H1 (cell line): Measurements from ENCODE around the gene RCBTB1. TPM values are rescaled to one million over a fixed set of nuclear protein-coding genes. Genes with fewer than 3 reads are reported as not detected.

Experiments
- CTCF ChIA-PET: fragments of 300-600 bp; sonication (Branson Sonifier 250); formaldehyde crosslinking; loops from one replicate; lab custom pipeline; 2021; ENCODE audit not compliant: partially characterized antibody; lab: Charles Lee
- POLR2A ChIA-PET: fragments of 300-600 bp; sonication (Branson Sonifier 250); formaldehyde crosslinking; loops from one replicate; lab custom pipeline; 2021; ENCODE audit warnings: inconsistent platforms; ENCODE audit not compliant: partially characterized antibody; lab: Charles Lee
- DNase-seq, 2 experiments: peaks; one replicate each; pipeline versions ENCODE4 v3.0.0 to v3.0.0-alpha.2; 2010 to 2022; ENCODE audit warnings: low spot score in 2 of 2, low read depth in 1 of 2, mixed read lengths in 1 of 2
- FAIRE-seq: peaks from 2 replicates; lab custom pipeline; 2011; peaks lifted over from hg19 to GRCh38; lab: Jason Lieb, UNC
- H2AFZ ChIP-seq: 2 replicates; pipeline ENCODE4 v1.8.1; 2012; ENCODE audit warnings: low read length, inconsistent platforms
- H2AK5ac ChIP-seq: 2 replicates; pipeline ENCODE4 v1.6.1; 2013; ENCODE audit warnings: low read depth, low read length
- H2BK120ac ChIP-seq: replicated peaks from 2 replicates; pipeline ENCODE3; 2013; ENCODE audit warnings: low read depth, low read length, inconsistent platforms
- H2BK12ac ChIP-seq: 2 replicates; pipeline ENCODE4 v1.6.1; 2013; ENCODE audit warnings: low read depth, low read length
- H2BK15ac ChIP-seq: 2 replicates; pipeline ENCODE4 v1.6.1; 2013; ENCODE audit warnings: low read length
- H2BK20ac ChIP-seq: 2 replicates; pipeline ENCODE4 v1.6.1; 2013; ENCODE audit warnings: low read length
- H2BK5ac ChIP-seq: 2 replicates; pipeline ENCODE4 v1.6.1; 2013; ENCODE audit warnings: low read depth, low read length
- H3K14ac ChIP-seq: 2 replicates; pipeline ENCODE4 v1.6.1; 2013; ENCODE audit warnings: inconsistent platforms; ENCODE audit not compliant: insufficient read length
- H3K18ac ChIP-seq: 2 replicates; pipeline ENCODE4 v1.6.1; 2013; ENCODE audit warnings: low read length; ENCODE audit errors: extremely low read depth
- H3K23ac ChIP-seq: 2 replicates; pipeline ENCODE4 v1.6.1; 2013; ENCODE audit warnings: inconsistent platforms; ENCODE audit not compliant: insufficient read length
- H3K23me2 ChIP-seq: 2 replicates; pipeline ENCODE4 v1.6.1; 2013; ENCODE audit warnings: low read depth, low read length
- H3K27ac ChIP-seq: 2 replicates; pipeline ENCODE4 v1.6.1; 2011; ENCODE audit warnings: low read depth, low read length, inconsistent platforms
- H3K27me3 ChIP-seq, 4 experiments: replicated peaks in 1 of 4; 1 replicate in 1 of 4; 2 replicates in 3 of 4; pipeline versions ENCODE4 v1.6.1 to v1.8.1; 2011 to 2013; ENCODE audit warnings: low read length in 3 of 4, mild to moderate bottlenecking in 3 of 4, inconsistent platforms in 2 of 4, mixed read lengths in 2 of 4, moderate library complexity in 1 of 4; ENCODE audit not compliant: control insufficient read depth in 3 of 4, insufficient read depth in 3 of 4; ENCODE audit errors: extremely low read depth in 1 of 4
- H3K36me3 ChIP-seq, 4 experiments: 2 replicates each; pipeline versions ENCODE4 v1.6.1 to v1.8.1; 2011 to 2013; ENCODE audit warnings: mild to moderate bottlenecking in 4 of 4, low read length in 3 of 4, moderate library complexity in 2 of 4, control low read depth in 1 of 4, inconsistent platforms in 1 of 4; ENCODE audit not compliant: insufficient read depth in 4 of 4, control insufficient read depth in 2 of 4
- H3K4ac ChIP-seq: replicated peaks from 2 replicates; pipeline ENCODE3; 2013; ENCODE audit warnings: low read length, low read depth, mixed read lengths, inconsistent platforms; ENCODE audit not compliant: insufficient read length
- H3K4me1 ChIP-seq, 4 experiments: replicated peaks in 1 of 4; 1 replicate in 1 of 4; 2 replicates in 3 of 4; pipeline versions ENCODE4 v1.6.1 to v1.8.1; 2011 to 2013; ENCODE audit warnings: low read length in 3 of 4, inconsistent platforms in 2 of 4, mixed read lengths in 1 of 4; ENCODE audit not compliant: insufficient read depth in 4 of 4, control insufficient read depth in 3 of 4
- H3K4me2 ChIP-seq, 2 experiments: 2 replicates each; pipeline versions ENCODE4 v1.6.1 to v1.8.1; 2011 to 2013; ENCODE audit warnings: low read depth in 2 of 2, low read length in 2 of 2, control low read depth in 1 of 2, inconsistent platforms in 1 of 2, mild to moderate bottlenecking in 1 of 2; ENCODE audit not compliant: insufficient read depth in 1 of 2
- H3K4me3 ChIP-seq, 4 experiments: fragments of 200-600, 300-600 bp in 1 of 4; sonication (generic), shearing (Covaris generic), sonication (Bioruptor Twin) in 1 of 4; 2 replicates each; pipeline versions ENCODE4 v1.5.1 to v1.8.1; 2011 to 2016; ENCODE audit warnings: low read length in 4 of 4, low read depth in 3 of 4, control low read depth in 2 of 4, inconsistent platforms in 2 of 4, mild to moderate bottlenecking in 2 of 4, mixed read lengths in 1 of 4, moderate library complexity in 1 of 4; ENCODE audit not compliant: insufficient read depth in 2 of 4; ENCODE audit errors: extremely low read depth in 1 of 4
- H3K56ac ChIP-seq: replicated peaks from 2 replicates; pipeline ENCODE3; 2013; ENCODE audit warnings: low read depth, mild to moderate bottlenecking, mixed read lengths, low read length, inconsistent platforms; ENCODE audit not compliant: insufficient read length
- H3K79me1 ChIP-seq: 2 replicates; pipeline ENCODE4 v1.6.1; 2013; ENCODE audit warnings: low read depth, low read length, control low read depth
- H3K79me2 ChIP-seq, 2 experiments: 2 replicates each; pipeline versions ENCODE4 v1.6.1 to v1.8.1; 2012 to 2013; ENCODE audit warnings: low read length in 2 of 2, mild to moderate bottlenecking in 2 of 2, inconsistent platforms in 1 of 2; ENCODE audit not compliant: insufficient read depth in 2 of 2, control insufficient read depth in 1 of 2
- H3K9ac ChIP-seq, 4 experiments: replicated peaks in 1 of 4; 1 replicate in 1 of 4; 2 replicates in 3 of 4; pipeline versions ENCODE4 v1.6.1 to v1.8.1; 2011 to 2013; ENCODE audit warnings: low read depth in 3 of 4, low read length in 3 of 4, control low read depth in 2 of 4, mild to moderate bottlenecking in 2 of 4, moderate library complexity in 2 of 4, inconsistent platforms in 1 of 4; ENCODE audit errors: extremely low read depth in 1 of 4
- H3K9me3 ChIP-seq, 2 experiments: 2 replicates each; pipeline versions ENCODE4 v1.6.1 to v1.8.1; 2012 to 2013; ENCODE audit warnings: mild to moderate bottlenecking in 2 of 2, moderate library complexity in 2 of 2, control low read depth in 1 of 2, inconsistent platforms in 1 of 2, low read depth in 1 of 2, low read length in 1 of 2, mixed read lengths in 1 of 2; ENCODE audit not compliant: insufficient read depth in 2 of 2
- H4K20me1 ChIP-seq, 2 experiments: replicated peaks in 1 of 2; 2 replicates each; pipeline versions ENCODE3 to v1.8.1; 2011 to 2013; ENCODE audit warnings: inconsistent platforms in 2 of 2, low read length in 2 of 2, mild to moderate bottlenecking in 1 of 2; ENCODE audit not compliant: insufficient read depth in 2 of 2, control insufficient read depth in 1 of 2
- H4K5ac ChIP-seq: 2 replicates; pipeline ENCODE4 v1.6.1; 2013; ENCODE audit warnings: low read length, low read depth, mixed read lengths, inconsistent platforms; ENCODE audit not compliant: insufficient read length
- H4K8ac ChIP-seq: 2 replicates; pipeline ENCODE4 v1.8.0; 2013; ENCODE audit warnings: mild to moderate bottlenecking, moderate library complexity, low read length, inconsistent platforms; ENCODE audit not compliant: insufficient read depth; ENCODE audit errors: extremely low read depth
- H4K91ac ChIP-seq: replicated peaks from 2 replicates; pipeline ENCODE3; 2013; ENCODE audit warnings: low read length, mixed read lengths, inconsistent platforms; ENCODE audit not compliant: insufficient read length
- ASH2L ChIP-seq: fragments of 200-600, 300-600 bp; sonication (generic); IDR thresholded peaks from one replicate; pipeline ENCODE4 v1.7.1; 2017; ENCODE audit warnings: low read length
- BACH1 ChIP-seq: IDR thresholded peaks from 2 replicates; pipeline ENCODE4 v1.6.1; 2012; ENCODE audit warnings: low read length, improper control_type of control experiment
- BCL11A ChIP-seq, 2 experiments: IDR thresholded peaks; one replicate each; pipeline ENCODE4 v1.6.1; 2011; ENCODE audit warnings: low read depth in 2 of 2, low read length in 2 of 2, mild to moderate bottlenecking in 2 of 2
- CHD2 ChIP-seq: IDR thresholded peaks from 2 replicates; pipeline ENCODE4 v1.6.1; 2012; ENCODE audit warnings: low read length, improper control_type of control experiment
- FOSL1 ChIP-seq: IDR thresholded peaks from 2 replicates; pipeline ENCODE4 v1.6.1; 2011; ENCODE audit warnings: mild to moderate bottlenecking, low read depth, low read length, moderate library complexity; ENCODE audit not compliant: insufficient read depth
- GABPA ChIP-seq: IDR thresholded peaks from 2 replicates; pipeline ENCODE4 v1.6.1; 2011; ENCODE audit warnings: mild to moderate bottlenecking, low read length, moderate library complexity, borderline replicate concordance; ENCODE audit not compliant: insufficient read depth
- GTF2F1 ChIP-seq: IDR thresholded peaks from 2 replicates; pipeline ENCODE4 v1.6.1; 2012; ENCODE audit warnings: low read depth, low read length, improper control_type of control experiment, borderline replicate concordance
- HDAC2 ChIP-seq, 2 experiments: fragments of 300-600 bp in 1 of 2; sonication (generic) in 1 of 2; IDR thresholded peaks; 2 replicates each; pipeline ENCODE4 v1.6.1; 2011 to 2012; ENCODE audit warnings: low read depth in 2 of 2, low read length in 2 of 2, mild to moderate bottlenecking in 2 of 2, moderate library complexity in 2 of 2, borderline replicate concordance in 1 of 2, inconsistent platforms in 1 of 2
- JUN ChIP-seq: IDR thresholded peaks from 2 replicates; pipeline ENCODE4 v1.6.1; 2011; ENCODE audit warnings: low read depth, mild to moderate bottlenecking, improper control_type of control experiment, low read length
- MAFK ChIP-seq: IDR thresholded peaks from 2 replicates; pipeline ENCODE4 v1.6.1; 2012; ENCODE audit warnings: low read depth, mild to moderate bottlenecking, improper control_type of control experiment, low read length
- PHF8 ChIP-seq: fragments of 200-600 bp; sonication (generic); conservative IDR thresholded peaks from 2 replicates; pipeline ENCODE4 v1.7.1; 2012; ENCODE audit warnings: low read depth, mild to moderate bottlenecking, inconsistent platforms, low read length, moderate library complexity
- POU5F1 ChIP-seq: IDR thresholded peaks from 2 replicates; pipeline ENCODE4 v1.6.1; 2011; ENCODE audit warnings: low read depth, mild to moderate bottlenecking, low read length, moderate library complexity
- TEAD4 ChIP-seq: IDR thresholded peaks from 2 replicates; pipeline ENCODE4 v1.6.1; 2012; ENCODE audit warnings: low read depth, low read length, inconsistent platforms, mixed read lengths
- WGBS, 2 experiments: shearing (Covaris generic) in 1 of 2; methylation state at CpG; one replicate each; pipeline versions ENCODE4 v1.1.6 to v1.1.7; 2013 to 2015; ENCODE audit warnings: low lambda C conversion rate in 2 of 2, mixed read lengths in 2 of 2, inconsistent platforms in 1 of 2, low coverage in 1 of 2, missing lambda C conversion rate in 1 of 2; ENCODE audit not compliant: insufficient replicate concordance in 2 of 2, insufficient coverage in 1 of 2, insufficient read length in 1 of 2; ENCODE audit errors: extremely low coverage in 1 of 2, missing lambda C conversion rate in 1 of 2; 5-methylcytosine and 5-hydroxymethylcytosine counted together
- polyA plus RNA-seq, 7 experiments: library from polyadenylated mRNA; depleted of rRNA in 3 of 7; stranded (reverse) in 5 of 7; unstranded in 2 of 7; fragments of >200 nt in 5 of 7; fragments of 200-250 nt in 2 of 7; gene quantifications; 1 replicate in 5 of 7; 2 replicates in 1 of 7; 4 replicates in 1 of 7; pipeline versions ENCODE4 v1.2.1 to v1.2.3, GENCODE V29; 2011 to 2013; ENCODE audit warnings: missing spikeins in 2 of 7, mixed read lengths in 2 of 7
- total RNA-seq: library from RNA; stranded (reverse); fragmentation: NEBNext Ultra II Directional; extraction: Animal tissue kit (Norgen Biotek cat#: 25700); gene quantifications from 2 replicates; pipeline ENCODE4 v1.2.1, GENCODE V29; 2021

RCBTB1 gene
- total and polyA plus RNA-seq, 2 of the 8 experiments (the other 6 are each of a cell fraction or from before 2014, with no cell fraction given) = 13.7 to 29.8 TPM

DNA sequence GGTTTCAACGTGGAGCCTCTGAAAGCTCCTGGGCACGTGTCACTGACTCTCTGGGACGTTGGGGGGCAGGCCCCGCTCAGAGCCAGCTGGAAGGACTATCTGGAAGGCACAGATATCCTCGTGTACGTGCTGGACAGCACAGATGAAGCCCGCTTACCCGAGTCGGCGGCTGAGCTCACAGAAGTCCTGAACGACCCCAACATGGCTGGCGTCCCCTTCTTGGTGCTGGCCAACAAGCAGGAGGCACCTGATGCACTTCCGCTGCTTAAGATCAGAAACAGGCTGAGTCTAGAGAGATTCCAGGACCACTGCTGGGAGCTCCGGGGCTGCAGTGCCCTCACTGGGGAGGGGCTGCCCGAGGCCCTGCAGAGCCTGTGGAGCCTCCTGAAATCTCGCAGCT is 45.2 kb upstream of the RCBTB1 start:
- Histone ChIP-seq H3K4me1 (peaks cover 4 to 5% (median 4%) of the 10 kb centered on the region in 4 experiments; a peak in 4 of 7 replicates), H3K23me2 (no peaks in the 10 kb centered on the region; the same call in 1 of the 2 replicates), H3K4me3 (no peak overlapping the region), H3K9me3 (no peaks in the 10 kb centered on the region), H4K91ac (no peak overlapping the region), H3K9ac (no peak overlapping the region), H3K14ac (no peak overlapping the region), H2BK12ac (no peak overlapping the region), H3K18ac (no peak overlapping the region), H2BK15ac (no peak overlapping the region), H3K4me2 (no peak overlapping the region), H4K20me1 (no peaks in the 10 kb centered on the region), H3K27ac (no peak overlapping the region; the same call in 1 of the 2 replicates), H4K8ac (no peak overlapping the region), H3K56ac (no peak overlapping the region), H3K36me3 (no peaks in the 10 kb centered on the region), H3K79me1 (no peaks in the 10 kb centered on the region), H4K5ac (no peak overlapping the region), H2AFZ (no peak overlapping the region), H2BK20ac (no peak overlapping the region), H3K27me3 (no peaks in the 10 kb centered on the region), H3K79me2 (no peaks in the 10 kb centered on the region), H3K4ac (no peak overlapping the region), H2BK5ac (no peak overlapping the region), H2AK5ac (no peak overlapping the region), H3K23ac (no peak overlapping the region), H2BK120ac (no peak overlapping the region)
- ChIA-PET POLR2A (no interaction called here), CTCF (interaction anchor here (1.2 to 1.9 kb wide), 4 partner anchors 18 to 45 kb away, joined by 4 to 6 read pairs (median 4); partner anchors contain the start of gene RCBTB1)
- WGBS, 2 experiments = 90% methylated on average over 16 of the region's 16 CpGs; no CpG with 5 or more reads in 1 of the 2 experiments
- FAIRE-seq (no peak), DNase-seq (no peak)
- TF ChIP-seq TEAD4 (no peak), HDAC2 (IDR thresholded peaks at IDR 0.05; ENCODE audit: borderline replicate concordance in 1 of 2, low read depth in 2 of 2, low read length in 2 of 2) (no peak), MAFK (no peak), BCL11A (IDR thresholded peaks at IDR 0.05; ENCODE audit: low read depth in 2 of 2, low read length in 2 of 2) (no peak), POU5F1 (no peak), JUN (no peak), PHF8 (no peak), BACH1 (no peak), CHD2 (no peak), ASH2L (no peak), GABPA (no peak), FOSL1 (no peak), GTF2F1 (no peak)
